ENCODE data around the gene PLA2G1B. TPM values are rescaled to one million over a fixed set of nuclear protein-coding genes. Genes with fewer than 3 reads are reported as not detected.

PLA2G1B gene
- total and polyA plus RNA-seq, 9 of the 15 experiments (the other 6 are each of a cell fraction or from before 2014, with no cell fraction given) = 1.4 TPM; not detected in 8

GRCh38 chr12:120366341-120366705 lies 38.7 kb upstream of the PLA2G1B start:
- in situ Hi-C loops (cut with MboI) = no loop called here
- H2AFZ ChIP-seq (ENCODE audit: low read depth, low read length) = no peak overlapping the region
- H3K27ac ChIP-seq (ENCODE audit: extremely low read depth, low read depth, low read length) = no peak overlapping the region
- no TSS peak for BruUV-seq (replicated peaks)
- no peak for FAIRE-seq
- CTCF ChIA-PET (ENCODE audit: low intra/inter-chr PET ratio) = no interaction called here
- DNase-seq (ENCODE audit: extremely low read depth in 1 of 4, low spot score in 3 of 4) = no peak
- no peaks in the 10 kb centered on the region for H3K36me3 ChIP-seq (ENCODE audit: control insufficient read depth, insufficient read depth, low read length)
- no peak for ATAC-seq
- H3K27me3 ChIP-seq (ENCODE audit: control insufficient read depth in 2 of 2, insufficient read depth in 2 of 2, low read length in 2 of 2) = peaks cover 52 to 80% of the 10 kb centered on the region in 2 experiments
- peaks cover 30% of the 10 kb centered on the region for H4K20me1 ChIP-seq (replicated peaks; ENCODE audit: control insufficient read depth, insufficient read depth, low read length)
- H3K9ac ChIP-seq (ENCODE audit: insufficient read depth in 1 of 2, low read depth in 2 of 2, low read length in 2 of 2) = no peak overlapping the region
- POLR2A ChIA-PET = interaction anchor here (0.8 to 3.0 kb wide), 6 partner anchors 9 to 165 kb away, joined by 3 to 12 read pairs (median 4); partner anchors contain the start of gene RPLP0
- WGBS (ENCODE audit: insufficient coverage, low coverage, missing lambda C conversion rate) = 3% methylated on average over 7 of the region's 7 CpGs
- no peaks in the 10 kb centered on the region for H3K9me3 ChIP-seq (replicated peaks; ENCODE audit: control insufficient read depth, insufficient read depth, low read depth, low read length)
- TF ChIP-seq BDP1 (IDR thresholded peaks at IDR 0.05; ENCODE audit: insufficient read depth, insufficient read length) (no peak), EZH2 (IDR thresholded peaks at IDR 0.05; ENCODE audit: borderline replicate concordance, low read depth, low read length) (no peak), MCM5 (IDR thresholded peaks at IDR 0.05; ENCODE audit: low read depth) (no peak)
- TF ChIP-seq, protein P1, sequence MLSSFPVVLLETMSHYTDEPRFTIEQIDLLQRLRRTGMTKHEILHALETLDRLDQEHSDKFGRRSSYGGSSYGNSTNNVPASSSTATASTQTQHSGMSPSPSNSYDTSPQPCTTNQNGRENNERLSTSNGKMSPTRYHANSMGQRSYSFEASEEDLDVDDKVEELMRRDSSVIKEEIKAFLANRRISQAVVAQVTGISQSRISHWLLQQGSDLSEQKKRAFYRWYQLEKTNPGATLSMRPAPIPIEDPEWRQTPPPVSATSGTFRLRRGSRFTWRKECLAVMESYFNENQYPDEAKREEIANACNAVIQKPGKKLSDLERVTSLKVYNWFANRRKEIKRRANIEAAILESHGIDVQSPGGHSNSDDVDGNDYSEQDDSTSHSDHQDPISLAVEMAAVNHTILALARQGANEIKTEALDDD (IDR thresholded peaks at IDR 0.05) = no peak
- H3K4me3 ChIP-seq = no peak overlapping the region
- no peak overlapping the region for H3K4me2 ChIP-seq (ENCODE audit: insufficient read depth, low read length)
- H3K4me1 ChIP-seq (replicated peaks in 1 of 2; ENCODE audit: control insufficient read depth in 2 of 2, insufficient read depth in 2 of 2, low read length in 2 of 2) = peaks cover 0 to 26% of the 10 kb centered on the region in 2 experiments; a peak in 2 of 5 replicates
- intact Hi-C loops (cut with micrococcal nuclease) = no loop called here
- peaks cover 6% of the 10 kb centered on the region for H3K9me1 ChIP-seq (ENCODE audit: control insufficient read depth, insufficient read depth, low read length)
- H3K79me2 ChIP-seq (ENCODE audit: control insufficient read depth, insufficient read depth, low read length) = no peaks in the 10 kb centered on the region

Data from K562 (cell line).